HEK293 (cell line): Measurements from ENCODE around the gene SLC25A19.

Experiments used
- CTCF ChIA-PET: fragments of 350-600 bp; formaldehyde crosslinking; extraction: SDS; loops from one replicate; lab custom pipeline; 2021; ENCODE audit warnings: antibody characterized with exemption; lab: Yijun Ruan, JAX
- POLR2A ChIA-PET: fragments of 300-600 bp; formaldehyde crosslinking; extraction: SDS; loops from one replicate; lab custom pipeline; 2020; ENCODE audit warnings: antibody characterized with exemption, inconsistent platforms; lab: Yijun Ruan, JAX
- H3K27ac ChIP-seq: fragments of 200-500 bp; sonication (Bioruptor generic); 2 replicates; pipeline ENCODE4 v1.5.1; 2014; ENCODE audit warnings: low read depth, low read length, control low read depth, inconsistent platforms; ENCODE audit errors: extremely low read depth
- H3K36me3 ChIP-seq, 2 experiments: fragments of 200-500 bp in 1 of 2; sonication (Bioruptor generic) in 1 of 2; 1 replicate in 1 of 2; 2 replicates in 1 of 2; pipeline ENCODE4 v1.5.1; 2014 to 2017; ENCODE audit warnings: inconsistent platforms in 2 of 2, low read length in 2 of 2; ENCODE audit not compliant: control insufficient read depth in 2 of 2, insufficient read depth in 1 of 2
- H3K4me1 ChIP-seq: fragments of 200-500 bp; sonication (Bioruptor generic); 2 replicates; pipeline ENCODE4 v1.5.1; 2014; ENCODE audit warnings: mild to moderate bottlenecking, low read length, inconsistent platforms; ENCODE audit not compliant: control insufficient read depth, insufficient read depth
- H3K4me3 ChIP-seq: 2 replicates; pipeline ENCODE4 v1.5.1; 2011; ENCODE audit warnings: low read depth, mild to moderate bottlenecking, control low read depth, low read length, moderate library complexity
- H3K9me3 ChIP-seq: fragments of 200-500 bp; sonication (Bioruptor generic); 2 replicates; pipeline ENCODE4 v1.5.1; 2014; ENCODE audit warnings: low read depth, low read length, inconsistent platforms; ENCODE audit not compliant: control insufficient read depth, insufficient read depth
- ZNF146 ChIP-seq: fragments of 450-650 bp; formaldehyde crosslinking; IDR thresholded peaks from 2 replicates; pipeline ENCODE4 v1.5.1; 2016; ENCODE audit warnings: missing biosample characterization, missing genetic modification characterization
- ZNF24 ChIP-seq: fragments of 450-650 bp; formaldehyde crosslinking; IDR thresholded peaks from 2 replicates; pipeline ENCODE4 v1.5.1; 2016; ENCODE audit warnings: missing biosample characterization, missing genetic modification characterization
- ZNF701 ChIP-seq: fragments of 450-650 bp; formaldehyde crosslinking; IDR thresholded peaks from 2 replicates; pipeline ENCODE4 v1.5.1; 2016; ENCODE audit warnings: missing biosample characterization, missing genetic modification characterization
- ZNF707 ChIP-seq: fragments of 450-650 bp; formaldehyde crosslinking; IDR thresholded peaks from 2 replicates; pipeline ENCODE4 v1.5.1; 2016; ENCODE audit warnings: missing biosample characterization, missing genetic modification characterization
- ZNF776 ChIP-seq: fragments of 450-650 bp; formaldehyde crosslinking; IDR thresholded peaks from 2 replicates; pipeline ENCODE4 v1.5.0; 2017; ENCODE audit warnings: missing biosample characterization, missing genetic modification characterization, borderline replicate concordance
- ZNF791 ChIP-seq: fragments of 450-650 bp; formaldehyde crosslinking; IDR thresholded peaks from 2 replicates; pipeline ENCODE4 v1.5.1; 2016; ENCODE audit warnings: missing biosample characterization, missing genetic modification characterization
- ZNF837 ChIP-seq: fragments of 450-650 bp; formaldehyde crosslinking; IDR thresholded peaks from 2 replicates; pipeline ENCODE4 v1.5.1; 2016; ENCODE audit warnings: missing biosample characterization, missing genetic modification characterization
- TF ChIP-seq, protein P1 (sequence below): sonication (generic); formaldehyde crosslinking; IDR thresholded peaks from 2 replicates; pipeline ENCODE4 v1.8.1; 2022; ENCODE audit warnings: mild to moderate bottlenecking, moderate library complexity, missing genetic modification reagents
- TF ChIP-seq, protein P2 (sequence below): fragments of 450-650 bp; formaldehyde crosslinking; IDR thresholded peaks from 2 replicates; pipeline ENCODE4 v1.5.1; 2016; ENCODE audit warnings: missing biosample characterization, missing genetic modification characterization
- TF ChIP-seq, protein P3 (sequence below): fragments of 450-650 bp; formaldehyde crosslinking; IDR thresholded peaks from 2 replicates; pipeline ENCODE4 v1.5.1; 2016; ENCODE audit warnings: missing biosample characterization, missing genetic modification characterization
- TF ChIP-seq, protein P4 (sequence below): fragments of 450-650 bp; formaldehyde crosslinking; conservative IDR thresholded peaks from 2 replicates; pipeline ENCODE4 v1.5.1; 2016; ENCODE audit warnings: low read depth, missing biosample characterization, missing genetic modification characterization
- TF ChIP-seq, protein P5 (sequence below): fragments of 450-650 bp; formaldehyde crosslinking; IDR thresholded peaks from 2 replicates; pipeline ENCODE4 v1.5.1; 2016; ENCODE audit warnings: missing biosample characterization, missing genetic modification characterization

The SLC25A19 gene

DNA sequence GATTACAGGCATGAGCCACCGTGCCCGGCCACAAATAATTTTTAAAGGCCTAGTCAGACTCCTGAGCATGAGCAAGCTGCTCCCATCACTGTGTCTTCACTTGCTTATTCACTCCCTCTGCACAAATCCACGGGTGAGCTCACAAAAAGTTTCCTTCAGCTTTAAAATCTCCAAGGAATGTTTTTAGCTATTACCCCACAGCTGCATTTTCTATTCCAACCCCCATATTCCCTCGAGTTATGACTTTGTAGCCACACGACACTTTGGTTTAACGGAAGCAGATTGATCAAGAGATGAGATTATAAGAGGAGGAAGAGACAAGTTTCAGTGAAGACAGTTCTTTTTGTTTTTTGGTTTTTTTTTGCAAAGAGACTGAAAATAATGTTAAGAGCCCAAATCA lies 49.1 kb upstream of the SLC25A19 start:
- ChIA-PET POLR2A (interaction anchor here (0.6 kb wide), 1 partner anchor 14 kb away, joined by 5 read pairs; no protein-coding TSS in a partner anchor), CTCF (interaction anchor here (0.7 to 1.1 kb wide), 2 partner anchors 12 to 17 kb away, joined by 4 read pairs; no protein-coding TSS in a partner anchor)
- no peaks in the 10 kb centered on the region for H3K36me3 ChIP-seq
- H3K4me3 ChIP-seq, result no peak overlapping the region
- H3K4me1 ChIP-seq, result peaks cover 11% of the 10 kb centered on the region
- TF ChIP-seq, protein P1, sequence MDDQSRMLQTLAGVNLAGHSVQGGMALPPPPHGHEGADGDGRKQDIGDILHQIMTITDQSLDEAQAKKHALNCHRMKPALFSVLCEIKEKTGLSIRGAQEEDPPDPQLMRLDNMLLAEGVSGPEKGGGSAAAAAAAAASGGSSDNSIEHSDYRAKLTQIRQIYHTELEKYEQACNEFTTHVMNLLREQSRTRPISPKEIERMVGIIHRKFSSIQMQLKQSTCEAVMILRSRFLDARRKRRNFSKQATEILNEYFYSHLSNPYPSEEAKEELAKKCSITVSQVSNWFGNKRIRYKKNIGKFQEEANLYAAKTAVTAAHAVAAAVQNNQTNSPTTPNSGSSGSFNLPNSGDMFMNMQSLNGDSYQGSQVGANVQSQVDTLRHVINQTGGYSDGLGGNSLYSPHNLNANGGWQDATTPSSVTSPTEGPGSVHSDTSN (CRISPR knock-in tag), result no peak
- H3K9me3 ChIP-seq, result no peaks in the 10 kb centered on the region
- H3K27ac ChIP-seq, result peak overlapping the region; percentile 27; the same call in 1 of the 2 replicates

DNA sequence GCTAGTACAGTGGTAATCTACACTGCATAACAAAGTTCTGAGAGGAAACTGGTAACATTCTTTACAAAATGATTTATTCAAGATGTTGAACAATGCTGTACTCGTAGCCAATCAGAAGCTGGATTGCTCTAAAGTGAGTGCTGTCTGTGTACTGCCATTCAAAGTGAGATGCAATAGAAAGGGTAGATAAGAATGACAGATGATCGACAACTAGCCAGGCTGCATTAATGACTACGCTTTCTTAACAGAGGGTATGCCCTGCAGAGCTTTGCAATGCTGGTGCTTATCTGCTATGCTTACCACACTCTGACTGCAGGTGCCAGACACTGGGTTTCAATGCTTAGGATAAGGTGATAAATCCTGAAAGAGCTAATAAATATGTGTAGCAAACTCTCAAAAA lies 46.1 kb upstream of the SLC25A19 start:
- H3K9me3 ChIP-seq, result no peaks in the 10 kb centered on the region
- POLR2A ChIA-PET, result interaction anchor here (1.4 kb wide), 1 partner anchor 61 kb away, joined by 4 read pairs; no protein-coding TSS in a partner anchor
- CTCF ChIA-PET, result interaction anchor here (2.6 kb wide), 1 partner anchor 12 kb away, joined by 24 read pairs; no protein-coding TSS in a partner anchor
- peaks cover 0 to 13% of the 10 kb centered on the region in 2 experiments; a peak in 2 of 3 replicates for H3K36me3 ChIP-seq
- H3K27ac ChIP-seq, result no peak overlapping the region
- peaks cover 7% of the 10 kb centered on the region for H3K4me1 ChIP-seq
- no peak overlapping the region for H3K4me3 ChIP-seq
- TF ChIP-seq, protein P2, sequence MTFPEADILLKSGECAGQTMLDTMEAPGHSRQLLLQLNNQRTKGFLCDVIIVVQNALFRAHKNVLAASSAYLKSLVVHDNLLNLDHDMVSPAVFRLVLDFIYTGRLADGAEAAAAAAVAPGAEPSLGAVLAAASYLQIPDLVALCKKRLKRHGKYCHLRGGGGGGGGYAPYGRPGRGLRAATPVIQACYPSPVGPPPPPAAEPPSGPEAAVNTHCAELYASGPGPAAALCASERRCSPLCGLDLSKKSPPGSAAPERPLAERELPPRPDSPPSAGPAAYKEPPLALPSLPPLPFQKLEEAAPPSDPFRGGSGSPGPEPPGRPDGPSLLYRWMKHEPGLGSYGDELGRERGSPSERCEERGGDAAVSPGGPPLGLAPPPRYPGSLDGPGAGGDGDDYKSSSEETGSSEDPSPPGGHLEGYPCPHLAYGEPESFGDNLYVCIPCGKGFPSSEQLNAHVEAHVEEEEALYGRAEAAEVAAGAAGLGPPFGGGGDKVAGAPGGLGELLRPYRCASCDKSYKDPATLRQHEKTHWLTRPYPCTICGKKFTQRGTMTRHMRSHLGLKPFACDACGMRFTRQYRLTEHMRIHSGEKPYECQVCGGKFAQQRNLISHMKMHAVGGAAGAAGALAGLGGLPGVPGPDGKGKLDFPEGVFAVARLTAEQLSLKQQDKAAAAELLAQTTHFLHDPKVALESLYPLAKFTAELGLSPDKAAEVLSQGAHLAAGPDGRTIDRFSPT (tag by site-specific recombination), result no peak
- TF ChIP-seq, protein P3, sequence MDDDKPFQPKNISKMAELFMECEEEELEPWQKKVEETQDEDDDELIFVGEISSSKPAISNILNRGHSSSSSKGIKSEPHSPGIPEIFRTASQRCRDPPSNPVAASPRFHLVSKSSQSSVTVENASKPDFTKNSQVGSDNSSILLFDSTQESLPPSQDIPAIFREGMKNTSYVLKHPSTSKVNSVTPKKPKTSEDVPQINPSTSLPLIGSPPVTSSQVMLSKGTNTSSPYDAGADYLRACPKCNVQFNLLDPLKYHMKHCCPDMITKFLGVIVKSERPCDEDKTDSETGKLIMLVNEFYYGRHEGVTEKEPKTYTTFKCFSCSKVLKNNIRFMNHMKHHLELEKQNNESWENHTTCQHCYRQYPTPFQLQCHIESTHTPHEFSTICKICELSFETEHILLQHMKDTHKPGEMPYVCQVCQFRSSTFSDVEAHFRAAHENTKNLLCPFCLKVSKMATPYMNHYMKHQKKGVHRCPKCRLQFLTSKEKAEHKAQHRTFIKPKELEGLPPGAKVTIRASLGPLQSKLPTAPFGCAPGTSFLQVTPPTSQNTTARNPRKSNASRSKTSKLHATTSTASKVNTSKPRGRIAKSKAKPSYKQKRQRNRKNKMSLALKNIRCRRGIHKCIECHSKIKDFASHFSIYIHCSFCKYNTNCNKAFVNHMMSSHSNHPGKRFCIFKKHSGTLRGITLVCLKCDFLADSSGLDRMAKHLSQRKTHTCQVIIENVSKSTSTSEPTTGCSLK (tag by site-specific recombination), result no peak
- no peak for TF ChIP-seq ZNF701
- no peak for TF ChIP-seq ZNF146 (tag by site-specific recombination)
- TF ChIP-seq ZNF707, result no peak
- no peak for TF ChIP-seq ZNF776 (tag by site-specific recombination)
- TF ChIP-seq, protein P4, sequence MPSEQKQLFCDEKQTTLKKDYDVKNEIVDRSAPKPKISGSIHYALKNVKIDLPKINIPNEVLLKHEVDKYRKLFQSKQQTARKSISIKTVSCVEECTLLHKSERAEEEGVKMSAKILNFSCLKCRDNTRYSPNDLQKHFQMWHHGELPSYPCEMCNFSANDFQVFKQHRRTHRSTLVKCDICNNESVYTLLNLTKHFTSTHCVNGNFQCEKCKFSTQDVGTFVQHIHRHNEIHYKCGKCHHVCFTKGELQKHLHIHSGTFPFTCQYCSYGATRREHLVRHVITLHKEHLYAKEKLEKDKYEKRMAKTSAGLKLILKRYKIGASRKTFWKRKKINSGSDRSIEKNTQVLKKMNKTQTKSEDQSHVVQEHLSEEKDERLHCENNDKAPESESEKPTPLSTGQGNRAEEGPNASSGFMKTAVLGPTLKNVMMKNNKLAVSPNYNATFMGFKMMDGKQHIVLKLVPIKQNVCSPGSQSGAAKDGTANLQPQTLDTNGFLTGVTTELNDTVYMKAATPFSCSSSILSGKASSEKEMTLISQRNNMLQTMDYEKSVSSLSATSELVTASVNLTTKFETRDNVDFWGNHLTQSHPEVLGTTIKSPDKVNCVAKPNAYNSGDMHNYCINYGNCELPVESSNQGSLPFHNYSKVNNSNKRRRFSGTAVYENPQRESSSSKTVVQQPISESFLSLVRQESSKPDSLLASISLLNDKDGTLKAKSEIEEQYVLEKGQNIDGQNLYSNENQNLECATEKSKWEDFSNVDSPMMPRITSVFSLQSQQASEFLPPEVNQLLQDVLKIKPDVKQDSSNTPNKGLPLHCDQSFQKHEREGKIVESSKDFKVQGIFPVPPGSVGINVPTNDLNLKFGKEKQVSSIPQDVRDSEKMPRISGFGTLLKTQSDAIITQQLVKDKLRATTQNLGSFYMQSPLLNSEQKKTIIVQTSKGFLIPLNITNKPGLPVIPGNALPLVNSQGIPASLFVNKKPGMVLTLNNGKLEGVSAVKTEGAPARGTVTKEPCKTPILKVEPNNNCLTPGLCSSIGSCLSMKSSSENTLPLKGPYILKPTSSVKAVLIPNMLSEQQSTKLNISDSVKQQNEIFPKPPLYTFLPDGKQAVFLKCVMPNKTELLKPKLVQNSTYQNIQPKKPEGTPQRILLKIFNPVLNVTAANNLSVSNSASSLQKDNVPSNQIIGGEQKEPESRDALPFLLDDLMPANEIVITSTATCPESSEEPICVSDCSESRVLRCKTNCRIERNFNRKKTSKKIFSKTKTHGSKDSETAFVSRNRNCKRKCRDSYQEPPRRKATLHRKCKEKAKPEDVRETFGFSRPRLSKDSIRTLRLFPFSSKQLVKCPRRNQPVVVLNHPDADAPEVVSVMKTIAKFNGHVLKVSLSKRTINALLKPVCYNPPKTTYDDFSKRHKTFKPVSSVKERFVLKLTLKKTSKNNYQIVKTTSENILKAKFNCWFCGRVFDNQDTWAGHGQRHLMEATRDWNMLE (tag by site-specific recombination), result no peak
- TF ChIP-seq ZNF791, result no peak
- TF ChIP-seq, protein P5, sequence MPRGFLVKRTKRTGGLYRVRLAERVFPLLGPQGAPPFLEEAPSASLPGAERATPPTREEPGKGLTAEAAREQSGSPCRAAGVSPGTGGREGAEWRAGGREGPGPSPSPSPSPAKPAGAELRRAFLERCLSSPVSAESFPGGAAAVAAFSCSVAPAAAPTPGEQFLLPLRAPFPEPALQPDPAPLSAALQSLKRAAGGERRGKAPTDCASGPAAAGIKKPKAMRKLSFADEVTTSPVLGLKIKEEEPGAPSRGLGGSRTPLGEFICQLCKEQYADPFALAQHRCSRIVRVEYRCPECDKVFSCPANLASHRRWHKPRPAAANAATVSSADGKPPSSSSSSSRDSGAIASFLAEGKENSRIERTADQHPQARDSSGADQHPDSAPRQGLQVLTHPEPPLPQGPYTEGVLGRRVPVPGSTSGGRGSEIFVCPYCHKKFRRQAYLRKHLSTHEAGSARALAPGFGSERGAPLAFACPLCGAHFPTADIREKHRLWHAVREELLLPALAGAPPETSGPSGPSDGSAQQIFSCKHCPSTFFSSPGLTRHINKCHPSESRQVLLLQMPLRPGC (tag by site-specific recombination), result no peak
- no peak for TF ChIP-seq ZNF24
- TF ChIP-seq ZNF837 (tag by site-specific recombination), result no peak
